ENCODE results near the gene ENSA.
"Not testable (repeated sequence)": the region's sequence is repeated elsewhere in the genome, so short reads cannot be mapped to it uniquely, and the experiment has no call there.

Gene ENSA

DNA sequence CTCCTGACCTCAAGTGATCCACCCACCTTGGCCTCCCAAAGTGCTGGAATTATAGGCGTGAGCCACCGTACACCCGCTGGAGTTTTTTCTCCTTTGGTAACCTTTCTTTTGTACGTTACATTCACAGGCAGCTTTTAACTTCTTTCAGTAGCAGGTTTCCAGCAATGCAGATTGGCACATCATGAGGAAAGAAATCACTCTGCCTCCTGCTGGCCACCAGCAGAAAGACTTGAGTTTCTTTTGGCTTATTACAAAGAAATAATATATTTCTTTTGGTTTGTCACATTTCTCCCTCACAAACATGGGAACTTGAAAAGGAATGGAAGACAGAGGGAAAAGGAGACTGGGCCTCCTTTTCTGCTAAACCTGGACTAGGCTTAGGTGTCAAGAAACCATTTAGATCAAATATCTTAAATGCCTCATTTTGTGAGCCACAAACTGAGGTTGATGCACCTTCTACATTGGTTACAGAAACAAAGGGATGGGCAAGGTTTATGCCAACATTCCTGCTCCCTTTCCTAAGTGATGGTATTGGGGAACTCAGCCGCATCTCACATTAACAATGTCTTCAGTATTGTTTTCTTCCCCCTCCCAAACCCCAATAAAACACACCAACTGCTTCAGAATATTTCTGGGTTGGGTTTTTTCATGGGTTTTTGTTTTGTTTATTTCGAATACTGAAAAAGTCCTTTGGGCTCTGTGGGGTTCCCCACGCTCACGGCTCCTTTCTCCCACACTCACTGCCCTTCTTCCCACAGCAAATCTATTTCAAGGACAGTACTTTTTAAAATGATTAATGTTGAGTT is 7.7 kb downstream of the ENSA start:
- DNase-seq, result no peak

- no peak for DNase-seq
Observed at GRCh38 chr1:150620919-150621318, 8.5 kb downstream of the ENSA start.

GRCh38 chr1:150619576-150620509 is 9.6 kb downstream of the ENSA start:
- no peak for DNase-seq

DNA sequence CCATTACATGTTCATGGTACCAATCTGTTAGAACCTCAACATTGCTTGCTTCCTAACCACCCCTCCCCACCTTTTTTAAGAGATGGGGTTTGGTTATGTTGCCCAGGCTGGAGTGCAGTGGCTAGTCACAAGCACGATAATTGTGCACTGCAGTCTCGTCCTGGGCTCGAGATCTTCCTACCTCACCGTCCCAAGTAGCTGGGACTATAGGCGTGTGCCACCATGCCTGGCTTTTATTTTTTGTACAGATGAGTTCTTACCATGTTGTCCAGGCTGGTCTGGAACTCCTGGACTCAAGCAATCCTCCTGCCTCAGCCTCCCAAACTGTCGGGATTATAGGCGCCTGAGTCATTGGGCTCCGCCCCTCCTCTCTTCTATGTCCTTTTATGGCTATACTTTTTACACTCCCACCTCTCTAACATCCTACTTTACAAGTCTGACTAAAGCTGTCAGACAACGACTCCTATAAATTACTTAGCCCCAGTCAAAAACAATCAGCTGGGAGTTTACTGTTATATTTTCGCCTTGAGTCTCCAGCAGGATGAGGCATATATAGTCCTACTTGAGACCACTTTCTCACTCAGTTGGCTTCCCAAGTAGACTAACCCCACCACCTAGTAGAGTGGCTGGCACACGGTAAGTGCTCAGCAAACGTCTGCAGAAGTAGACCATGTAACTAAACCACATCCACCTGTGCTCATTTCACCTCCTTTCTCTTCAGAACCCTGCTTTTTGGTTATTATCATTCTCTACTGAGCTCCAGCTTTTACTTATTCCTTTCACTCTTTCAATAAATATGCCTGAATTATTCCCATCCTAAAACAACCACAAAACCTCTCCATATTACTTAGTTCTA is 13.8 kb downstream of the ENSA start:
- DNase-seq, result no peak

DNA sequence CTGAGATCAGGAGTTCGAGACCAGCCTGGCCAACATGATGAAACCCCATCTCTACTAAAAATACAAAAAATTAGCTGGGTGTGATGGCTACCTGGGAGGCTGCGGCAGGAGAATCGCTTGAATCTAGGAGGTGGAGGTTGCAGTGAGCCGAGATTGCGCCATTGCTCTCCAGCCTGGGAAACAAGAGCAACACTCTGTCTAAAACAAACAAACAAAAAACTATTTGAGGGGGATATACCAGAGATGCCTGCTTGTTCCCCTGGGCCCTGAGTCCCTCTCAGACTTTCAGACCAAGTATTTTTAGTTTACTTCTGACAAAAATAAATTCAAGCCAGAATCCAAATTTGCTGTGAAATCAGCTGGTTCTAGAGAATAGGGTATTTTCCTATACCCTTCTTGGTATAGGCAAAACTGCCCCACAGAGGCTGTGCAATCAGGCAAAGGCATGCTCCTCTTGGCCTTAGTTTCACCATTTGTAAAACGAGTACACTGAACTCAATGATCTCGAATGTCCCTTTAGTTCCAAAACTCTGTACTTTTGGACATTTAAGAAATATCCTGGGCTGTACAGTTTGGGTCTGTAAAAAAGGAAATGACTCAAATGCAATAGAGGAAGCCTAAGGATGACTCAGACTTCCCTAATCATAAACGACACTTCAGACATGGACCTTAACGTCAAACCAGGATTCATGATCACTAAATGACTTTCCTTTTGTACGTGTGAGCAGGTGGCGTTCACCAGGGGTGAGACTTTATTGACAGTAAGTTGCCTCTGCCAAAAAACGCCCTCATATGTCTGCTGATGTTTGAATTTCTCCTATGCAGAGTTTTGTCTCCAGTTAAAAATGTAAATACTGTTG is 16.1 kb downstream of the ENSA start:
- no peak for DNase-seq

GRCh38 chr1:150612014-150612345 is 17.4 kb downstream of the ENSA start:
- no peak for DNase-seq

GRCh38 chr1:150610576-150610975 is 18.8 kb downstream of the ENSA start:
- no peak for DNase-seq

- no peak for DNase-seq
Observed at GRCh38 chr1:150609732-150610131, 19.7 kb downstream of the ENSA start.

DNA sequence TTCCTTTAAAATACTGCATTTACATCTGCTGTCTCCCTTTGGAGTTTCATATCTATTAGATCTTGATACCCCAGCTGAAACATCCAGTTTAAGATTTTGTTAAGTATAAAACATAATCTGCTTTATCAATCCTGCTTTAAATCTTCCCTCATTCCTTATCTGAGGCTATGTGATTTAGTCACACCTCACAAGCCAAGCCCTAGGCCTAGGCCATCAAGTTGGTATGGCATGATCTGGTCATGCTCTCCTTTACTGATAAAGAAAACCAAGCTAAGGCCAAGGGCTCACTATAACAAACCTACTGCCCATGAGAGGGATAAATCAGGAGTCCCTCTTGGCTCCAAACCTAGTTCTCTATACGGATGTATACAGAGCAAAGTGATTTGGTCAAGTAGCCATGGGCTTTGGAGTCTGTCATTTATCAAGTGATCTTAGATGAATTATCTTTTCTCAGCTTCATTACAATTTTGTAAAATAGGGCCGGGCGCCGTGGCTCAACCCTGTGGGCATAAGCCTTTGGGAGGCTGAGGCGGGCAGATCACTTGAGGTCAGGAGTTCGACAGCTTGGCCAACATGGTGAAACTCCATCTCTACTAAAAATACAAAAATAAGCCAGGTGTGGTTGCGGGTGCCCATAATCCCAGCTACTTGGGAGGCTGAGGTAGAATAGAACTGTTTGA is 22.8 kb downstream of the ENSA start:
- DNase-seq, result no peak

DNA sequence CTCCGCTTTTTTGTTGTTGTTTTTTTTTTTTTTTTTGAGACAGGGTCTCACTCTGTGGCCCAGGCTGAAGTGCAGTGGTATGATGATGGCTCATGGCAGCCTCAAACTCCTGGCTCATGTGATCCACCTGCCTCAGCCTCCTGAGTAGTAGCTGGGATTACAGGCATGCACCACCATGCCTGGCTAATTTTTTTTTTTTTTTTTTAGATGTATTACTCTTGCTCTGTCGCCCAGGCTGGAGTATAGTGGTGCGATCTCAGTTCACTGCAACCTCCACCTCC is 24.0 kb downstream of the ENSA start:
- DNase-seq, result not testable (repeated sequence)

DNA sequence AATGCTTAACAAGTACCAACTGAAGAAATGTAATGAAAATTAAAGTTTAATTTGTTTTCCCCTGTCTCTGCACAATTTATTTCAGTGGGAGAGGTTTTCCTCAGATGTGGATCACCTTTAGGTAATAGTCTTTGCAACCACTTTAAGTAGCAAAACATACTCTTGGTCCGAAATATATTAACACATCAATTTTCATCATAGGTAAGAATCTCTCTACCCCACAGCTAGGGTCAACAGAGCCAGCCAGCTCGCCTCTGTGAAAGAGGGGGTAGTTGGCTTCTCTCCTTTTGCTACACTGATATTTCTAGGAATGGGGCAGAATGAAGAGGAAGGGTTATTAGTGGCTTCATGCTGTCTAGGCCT is 25.2 kb downstream of the ENSA start:
- no peak for DNase-seq

- DNase-seq, result no peak
Observed at GRCh38 chr1:150603711-150604110, 25.7 kb downstream of the ENSA start.

DNA sequence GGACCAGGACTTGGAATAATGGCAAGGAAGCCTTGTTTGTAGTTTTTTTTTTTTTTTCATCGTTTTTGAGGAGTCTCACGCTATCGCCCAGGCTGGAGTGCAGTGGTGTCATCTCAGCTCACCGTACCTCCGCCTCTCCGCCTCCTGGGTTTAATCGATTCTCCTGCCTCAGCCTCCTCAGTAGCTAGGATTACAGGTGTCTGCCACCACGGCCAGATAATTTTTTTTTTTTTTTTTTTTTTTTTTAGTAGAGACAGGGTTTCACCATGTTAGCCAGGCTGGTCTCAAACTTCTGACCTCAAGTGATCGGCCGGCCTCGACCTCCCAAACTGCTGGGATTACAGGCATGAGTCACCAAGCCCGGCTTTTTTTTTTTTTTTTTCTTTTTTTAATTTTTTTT is 27.0 kb downstream of the ENSA start:
- DNase-seq, result not testable (repeated sequence)

DNA sequence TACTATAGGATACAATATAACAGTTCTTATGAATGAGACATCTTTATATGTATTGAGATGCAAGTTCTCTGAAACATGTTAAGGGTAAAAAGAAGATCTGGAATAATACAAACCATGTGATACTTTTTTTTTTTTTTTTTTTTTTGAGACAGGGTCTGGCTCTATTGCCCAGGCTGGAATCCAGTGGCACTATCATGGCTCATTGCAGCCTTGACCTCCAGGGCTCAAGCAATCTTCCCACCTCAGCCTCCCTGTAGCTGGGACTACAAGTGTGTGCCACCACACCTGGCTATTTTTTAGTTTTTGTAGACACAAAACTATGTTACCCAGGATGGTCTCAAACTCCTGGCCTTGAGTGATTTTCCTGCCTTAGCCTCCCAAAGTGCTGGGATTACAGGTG is 27.9 kb downstream of the ENSA start:
- DNase-seq, result no peak

GRCh38 chr1:150598346-150598745 is 31.1 kb downstream of the ENSA start:
- not testable (repeated sequence) for DNase-seq

GRCh38 chr1:150596976-150597375 is 32.4 kb downstream of the ENSA start:
- no peak for DNase-seq

DNA sequence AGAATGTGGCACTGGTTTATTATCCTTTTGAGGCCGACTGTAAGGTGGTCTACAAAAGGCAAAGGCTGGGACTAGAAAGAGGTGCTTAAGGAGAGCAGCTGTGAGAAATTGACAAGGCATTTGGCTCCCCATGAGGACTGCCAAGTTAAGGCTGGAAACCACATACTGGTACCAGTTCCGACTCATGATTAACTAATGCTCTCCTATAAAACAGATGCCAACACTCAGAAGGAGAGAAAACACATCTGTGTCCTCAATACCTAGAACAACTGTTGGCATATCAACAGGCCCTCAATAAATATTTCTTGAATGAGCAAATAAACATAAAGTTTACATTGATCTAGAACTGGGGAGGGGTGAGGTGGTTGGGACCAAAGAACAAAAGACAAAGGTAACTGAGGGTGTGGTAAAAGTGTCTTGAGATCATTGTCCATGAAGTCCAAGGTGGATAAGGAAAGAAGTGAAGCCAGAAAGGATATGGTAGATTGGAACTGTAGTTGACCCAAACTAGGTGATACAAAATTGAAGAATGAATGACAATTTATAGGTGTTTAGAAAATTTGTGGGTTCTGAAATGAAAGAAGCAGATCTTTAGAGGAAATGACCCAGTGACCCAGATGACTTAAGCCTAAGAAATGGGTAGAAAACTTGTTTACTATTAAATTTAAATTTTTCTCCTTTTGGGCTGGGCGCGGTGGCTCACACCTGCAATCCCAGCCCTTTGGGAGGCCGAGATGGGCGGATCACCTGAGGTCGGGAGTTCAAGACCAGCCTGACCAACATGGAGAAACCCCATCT is 33.1 kb downstream of the ENSA start:
- no peak for DNase-seq

- DNase-seq, result no peak
Observed at GRCh38 chr1:150582371-150582770, 47.0 kb downstream of the ENSA start.

- not testable (repeated sequence) for DNase-seq
Observed at GRCh38 chr1:150581962-150582361, 47.5 kb downstream of the ENSA start.

GRCh38 chr1:150581437-150581836 is 48.0 kb downstream of the ENSA start:
- DNase-seq, result not testable (repeated sequence)

DNA sequence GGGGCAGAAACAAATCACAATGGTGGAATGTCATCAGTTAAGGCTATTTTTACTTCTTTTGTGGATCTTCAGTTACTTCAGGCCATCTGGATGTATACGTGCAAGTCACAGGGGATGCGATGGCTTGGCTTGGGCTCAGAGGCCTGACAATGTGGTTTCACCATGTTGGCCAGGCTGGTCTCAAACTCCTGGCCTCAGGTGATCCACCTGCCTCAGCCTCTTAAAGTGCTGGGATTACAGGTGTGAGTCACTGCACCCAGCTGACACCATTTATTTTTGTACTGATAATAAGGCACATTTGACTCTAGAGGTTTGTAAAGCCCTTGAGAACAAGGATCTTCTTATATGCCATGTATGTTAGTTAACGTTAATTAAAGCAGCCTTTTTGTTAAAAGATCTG is 48.4 kb downstream of the ENSA start:
- DNase-seq, result not testable (repeated sequence)
